ENCODE measurements around the gene PEPD. TPM values are rescaled to one million over a fixed set of nuclear protein-coding genes. Genes with fewer than 3 reads are reported as not detected.

Gene PEPD
- total RNA-seq, 5 donors from 2014 or later (not counting 1 experiment from before 2014, with no cell fraction given) = 23.5 to 38.8 (median 31.8) TPM

- ChIA-PET POLR2A (no interaction called here), CTCF (interaction anchor here in 1 of 2 donors (0.5 kb wide), 1 partner anchor 371 kb away, joined by 3 read pairs; no protein-coding TSS in a partner anchor)
- 78% methylated on average over 10 of the region's 16 CpGs for WGBS (ENCODE audit: insufficient coverage)
- Histone ChIP-seq H3K27me3 (replicated peaks in 1 of 2; ENCODE audit: control insufficient read depth in 2 of 2, extremely low read depth in 1 of 2, insufficient read depth in 2 of 2, low read length in 1 of 2) (no peaks in the 10 kb centered on the region), H3K4me1 (ENCODE audit: control insufficient read depth in 1 of 2, extremely low read depth in 1 of 2, insufficient read depth in 2 of 2, low read length in 2 of 2) (no peaks in the 10 kb centered on the region), H3K4me3 (ENCODE audit: control insufficient read depth in 1 of 2, extremely low read depth in 1 of 2, low read length in 1 of 2) (no peak overlapping the region), H3K9me3 (no peaks in the 10 kb centered on the region), H3K36me3 (ENCODE audit: control insufficient read depth in 2 of 2, extremely low read depth in 1 of 2, insufficient read depth in 1 of 2, low read length in 1 of 2) (peaks cover 0 to 2% of the 10 kb centered on the region in 2 donors), H3K27ac (ENCODE audit: low read length) (no peak overlapping the region)
- H3K9me3 Mint-ChIP-seq = peaks cover 0 to 7% (median 2%) of the 10 kb centered on the region in 3 donors
- H3K36me3 Mint-ChIP-seq = peaks cover 32% of the 10 kb centered on the region
- no peaks in the 10 kb centered on the region for H3K4me1 Mint-ChIP-seq
- no peak overlapping the region for H3K27ac Mint-ChIP-seq
- ATAC-seq (replicated peaks in 1 of 4) (no peak), DNase-seq (no peak)
- no peak overlapping the region for H3K4me3 Mint-ChIP-seq
- H3K27me3 Mint-ChIP-seq = no peaks in the 10 kb centered on the region
Measured at GRCh38 chr19:33487901-33488800, 33.4 kb downstream of the PEPD start.

- peaks cover 42% of the 10 kb centered on the region for H3K36me3 Mint-ChIP-seq
- DNase-seq (no peak), ATAC-seq (replicated peaks in 1 of 4) (no peak)
- peaks cover 0 to 2% of the 10 kb centered on the region in 2 donors for H3K36me3 ChIP-seq (ENCODE audit: control insufficient read depth in 2 of 2, extremely low read depth in 1 of 2, insufficient read depth in 1 of 2, low read length in 1 of 2)
- no peak overlapping the region for H3K27ac Mint-ChIP-seq
- H3K9me3 Mint-ChIP-seq = peaks cover 4 to 16% (median 11%) of the 10 kb centered on the region in 3 donors
- ChIA-PET CTCF (interaction anchor here in 1 of 2 donors (0.5 kb wide), 1 partner anchor 372 kb away, joined by 3 read pairs; no protein-coding TSS in a partner anchor), POLR2A (no interaction called here)
- 91% methylated on average over 22 of the region's 23 CpGs for WGBS (ENCODE audit: insufficient coverage)
- H3K4me1 Mint-ChIP-seq = no peaks in the 10 kb centered on the region
- H3K4me1 ChIP-seq (ENCODE audit: control insufficient read depth in 1 of 2, extremely low read depth in 1 of 2, insufficient read depth in 2 of 2, low read length in 2 of 2) = no peaks in the 10 kb centered on the region
- no peaks in the 10 kb centered on the region for H3K27me3 ChIP-seq (replicated peaks in 1 of 2; ENCODE audit: control insufficient read depth in 2 of 2, extremely low read depth in 1 of 2, insufficient read depth in 2 of 2, low read length in 1 of 2)
- no peak overlapping the region for H3K27ac ChIP-seq (ENCODE audit: low read length)
- no peaks in the 10 kb centered on the region for H3K27me3 Mint-ChIP-seq
- H3K4me3 ChIP-seq (ENCODE audit: control insufficient read depth in 1 of 2, extremely low read depth in 1 of 2, low read length in 1 of 2) = no peak overlapping the region
- H3K4me3 Mint-ChIP-seq = no peak overlapping the region
- no peaks in the 10 kb centered on the region for H3K9me3 ChIP-seq
Measured at GRCh38 chr19:33486936-33487811, 34.4 kb downstream of the PEPD start.

GRCh38 chr19:33486407-33486806, 35.2 kb downstream of the PEPD start:
- no peak overlapping the region for H3K27ac Mint-ChIP-seq

GRCh38 chr19:33484226-33484774, 37.3 kb downstream of the PEPD start:
- H3K27me3 ChIP-seq (replicated peaks in 1 of 2; ENCODE audit: control insufficient read depth in 2 of 2, extremely low read depth in 1 of 2, insufficient read depth in 2 of 2, low read length in 1 of 2) = no peaks in the 10 kb centered on the region
- no peak for ATAC-seq (replicated peaks in 1 of 4)
- H3K9me3 ChIP-seq = no peaks in the 10 kb centered on the region
- Mint-ChIP-seq H3K27me3 (no peaks in the 10 kb centered on the region), H3K36me3 (peaks cover 62% of the 10 kb centered on the region), H3K27ac (no peak overlapping the region), H3K9me3 (peaks cover 8 to 23% (median 20%) of the 10 kb centered on the region in 3 donors), H3K4me1 (no peaks in the 10 kb centered on the region), H3K4me3 (no peak overlapping the region)
- DNase-seq = no peak
- no peaks in the 10 kb centered on the region for H3K4me1 ChIP-seq (ENCODE audit: control insufficient read depth in 1 of 2, extremely low read depth in 1 of 2, insufficient read depth in 2 of 2, low read length in 2 of 2)
- CTCF ChIA-PET = no interaction called here
- no peak overlapping the region for H3K4me3 ChIP-seq (ENCODE audit: control insufficient read depth in 1 of 2, extremely low read depth in 1 of 2, low read length in 1 of 2)
- WGBS (ENCODE audit: insufficient coverage) = 94% methylated on average over 8 of the region's 8 CpGs
- POLR2A ChIA-PET = no interaction called here
- no peak overlapping the region for H3K27ac ChIP-seq (ENCODE audit: low read length)
- H3K36me3 ChIP-seq (ENCODE audit: control insufficient read depth in 2 of 2, extremely low read depth in 1 of 2, insufficient read depth in 1 of 2, low read length in 1 of 2) = peaks cover 0 to 2% of the 10 kb centered on the region in 2 donors

More at GRCh38 chr19:33486407-33486806, 35.2 kb downstream of the PEPD start:
- Mint-ChIP-seq H3K4me1 (no peaks in the 10 kb centered on the region), H3K4me3 (no peak overlapping the region), H3K27me3 (no peaks in the 10 kb centered on the region), H3K9me3 (peaks cover 4 to 16% (median 11%) of the 10 kb centered on the region in 3 donors), H3K36me3 (peaks cover 47% of the 10 kb centered on the region)
- H3K27ac ChIP-seq (ENCODE audit: low read length) = no peak overlapping the region
- no peaks in the 10 kb centered on the region for H3K27me3 ChIP-seq (replicated peaks in 1 of 2; ENCODE audit: control insufficient read depth in 2 of 2, extremely low read depth in 1 of 2, insufficient read depth in 2 of 2, low read length in 1 of 2)
- no peak overlapping the region for H3K4me3 ChIP-seq (ENCODE audit: control insufficient read depth in 1 of 2, extremely low read depth in 1 of 2, low read length in 1 of 2)
- ChIA-PET CTCF (no interaction called here), POLR2A (no interaction called here)
- 83% methylated on average over 6 of the region's 8 CpGs for WGBS (ENCODE audit: insufficient coverage)
- H3K9me3 ChIP-seq = no peaks in the 10 kb centered on the region
- H3K4me1 ChIP-seq (ENCODE audit: control insufficient read depth in 1 of 2, extremely low read depth in 1 of 2, insufficient read depth in 2 of 2, low read length in 2 of 2) = no peaks in the 10 kb centered on the region
- DNase-seq = no peak
- H3K36me3 ChIP-seq (ENCODE audit: control insufficient read depth in 2 of 2, extremely low read depth in 1 of 2, insufficient read depth in 1 of 2, low read length in 1 of 2) = peaks cover 0 to 2% of the 10 kb centered on the region in 2 donors
- ATAC-seq (replicated peaks in 1 of 4) = no peak

- Histone ChIP-seq H3K4me1 (ENCODE audit: control insufficient read depth in 1 of 2, extremely low read depth in 1 of 2, insufficient read depth in 2 of 2, low read length in 2 of 2) (no peaks in the 10 kb centered on the region), H3K36me3 (ENCODE audit: control insufficient read depth in 2 of 2, extremely low read depth in 1 of 2, insufficient read depth in 1 of 2, low read length in 1 of 2) (peaks cover 4 to 9% of the 10 kb centered on the region in 2 donors), H3K27ac (ENCODE audit: low read length) (no peak overlapping the region), H3K9me3 (peaks cover 3% of the 10 kb centered on the region), H3K4me3 (ENCODE audit: control insufficient read depth in 1 of 2, extremely low read depth in 1 of 2, low read length in 1 of 2) (no peak overlapping the region), H3K27me3 (replicated peaks in 1 of 2; ENCODE audit: control insufficient read depth in 2 of 2, extremely low read depth in 1 of 2, insufficient read depth in 2 of 2, low read length in 1 of 2) (no peaks in the 10 kb centered on the region)
- ATAC-seq (replicated peaks in 1 of 4) (no peak), DNase-seq (no peak)
- no peaks in the 10 kb centered on the region for H3K4me1 Mint-ChIP-seq
- ChIA-PET CTCF (no interaction called here), POLR2A (no interaction called here)
- no peak overlapping the region for H3K27ac Mint-ChIP-seq
- H3K36me3 Mint-ChIP-seq = peaks cover 75% of the 10 kb centered on the region
- no peak overlapping the region for H3K4me3 Mint-ChIP-seq
- no peaks in the 10 kb centered on the region for H3K27me3 Mint-ChIP-seq
- peaks cover 8 to 29% (median 28%) of the 10 kb centered on the region in 3 donors for H3K9me3 Mint-ChIP-seq
- 57% methylated on average over 1 of the region's 3 CpGs for WGBS (ENCODE audit: insufficient coverage)
Measured at GRCh38 chr19:33482476-33482875, 39.1 kb downstream of the PEPD start.

- ATAC-seq (replicated peaks in 1 of 4) (no peak), DNase-seq (no peak)
- Mint-ChIP-seq H3K4me3 (no peak overlapping the region), H3K27me3 (no peaks in the 10 kb centered on the region), H3K9me3 (peaks cover 8 to 29% (median 28%) of the 10 kb centered on the region in 3 donors), H3K4me1 (peaks cover 0 to 4% (median 0%) of the 10 kb centered on the region in 3 donors), H3K27ac (no peak overlapping the region), H3K36me3 (peaks cover 79% of the 10 kb centered on the region)
- Histone ChIP-seq H3K4me1 (ENCODE audit: control insufficient read depth in 1 of 2, extremely low read depth in 1 of 2, insufficient read depth in 2 of 2, low read length in 2 of 2) (no peaks in the 10 kb centered on the region), H3K4me3 (ENCODE audit: control insufficient read depth in 1 of 2, extremely low read depth in 1 of 2, low read length in 1 of 2) (no peak overlapping the region), H3K27ac (ENCODE audit: low read length) (no peak overlapping the region), H3K27me3 (replicated peaks in 1 of 2; ENCODE audit: control insufficient read depth in 2 of 2, extremely low read depth in 1 of 2, insufficient read depth in 2 of 2, low read length in 1 of 2) (no peaks in the 10 kb centered on the region), H3K36me3 (ENCODE audit: control insufficient read depth in 2 of 2, extremely low read depth in 1 of 2, insufficient read depth in 1 of 2, low read length in 1 of 2) (peaks cover 8 to 15% of the 10 kb centered on the region in 2 donors), H3K9me3 (peaks cover 3% of the 10 kb centered on the region)
- 100% methylated on average over 3 of the region's 4 CpGs for whole genome bisulfite sequencing (ENCODE audit: insufficient coverage)
- ChIA-PET POLR2A (no interaction called here), CTCF (no interaction called here)
Measured at GRCh38 chr19:33481863-33482262, 39.7 kb downstream of the PEPD start.

Data from T-cell (primary cell).